Globus pallidus (tissue), 1 donor: ENCODE measurements around the gene ASGR2.
"Not testable (repeated sequence)": the region's sequence is repeated elsewhere in the genome, so short reads cannot be mapped to it uniquely, and the experiment has no call there.

ENCODE experiments used
- DNase-seq: peaks from one replicate; pipeline ENCODE4 v3.0.0-alpha.2; 2015; ENCODE audit warnings: low spot score

ASGR2 gene, protein sequence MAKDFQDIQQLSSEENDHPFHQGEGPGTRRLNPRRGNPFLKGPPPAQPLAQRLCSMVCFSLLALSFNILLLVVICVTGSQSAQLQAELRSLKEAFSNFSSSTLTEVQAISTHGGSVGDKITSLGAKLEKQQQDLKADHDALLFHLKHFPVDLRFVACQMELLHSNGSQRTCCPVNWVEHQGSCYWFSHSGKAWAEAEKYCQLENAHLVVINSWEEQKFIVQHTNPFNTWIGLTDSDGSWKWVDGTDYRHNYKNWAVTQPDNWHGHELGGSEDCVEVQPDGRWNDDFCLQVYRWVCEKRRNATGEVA

DNA sequence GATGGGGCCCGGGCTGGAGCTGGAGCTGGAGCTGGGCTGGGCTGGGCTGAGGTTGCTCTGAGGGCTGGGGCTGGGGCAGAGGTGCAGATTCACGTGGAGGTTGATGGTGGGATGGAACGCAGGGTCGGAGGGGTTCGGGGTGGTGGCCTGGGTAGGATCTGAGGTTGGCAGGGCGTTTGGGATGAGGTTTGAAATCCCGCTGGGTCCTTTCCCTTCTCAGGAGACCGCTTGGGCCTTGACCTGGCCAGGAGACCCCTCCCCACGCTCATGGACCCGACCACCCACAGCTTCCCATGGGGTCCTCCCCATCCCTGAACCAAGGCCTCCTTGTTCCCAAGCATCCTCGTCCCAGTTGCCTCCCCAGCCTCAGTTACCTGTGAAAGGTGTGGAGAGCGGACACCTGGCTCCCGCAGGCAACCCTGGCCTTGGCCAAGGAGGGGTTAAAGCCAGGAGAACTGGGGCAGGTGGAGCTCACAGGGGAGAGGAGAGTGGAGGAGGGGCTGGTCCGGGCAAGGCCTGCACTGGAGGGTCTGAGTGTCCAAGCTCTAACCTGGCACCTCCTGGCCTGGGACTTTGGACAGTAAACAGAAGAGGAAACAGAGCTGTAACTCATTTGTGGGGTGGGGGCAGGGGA lies at the start of gene ASGR2:
TSS of gene ASGR2 (minus strand) at position 582 of the 634 bp plus-strand sequence. CDS start 582 bp downstream, outside the sequence.
- DNase-seq = no peak

DNA sequence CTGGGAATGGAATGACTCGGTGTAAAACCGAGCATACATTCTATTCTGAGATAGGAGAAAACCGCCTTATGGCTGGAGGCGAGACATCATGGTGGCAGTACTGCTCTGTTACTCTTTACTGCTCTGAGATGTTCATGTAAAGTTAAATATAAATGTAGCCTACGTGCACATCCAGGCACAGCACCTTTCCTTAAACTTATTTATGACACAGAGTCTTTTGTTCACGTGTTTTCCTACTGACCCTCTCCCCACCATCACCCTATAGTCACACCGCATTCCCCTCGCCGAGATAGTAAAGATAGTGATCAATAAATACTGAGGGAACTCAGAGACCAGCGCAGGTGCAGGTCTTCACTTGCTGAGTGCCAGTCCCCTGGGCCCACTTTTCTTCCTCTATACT lies 44.9 kb upstream of the ASGR2 start:
- DNase-seq = not testable (repeated sequence)

DNA sequence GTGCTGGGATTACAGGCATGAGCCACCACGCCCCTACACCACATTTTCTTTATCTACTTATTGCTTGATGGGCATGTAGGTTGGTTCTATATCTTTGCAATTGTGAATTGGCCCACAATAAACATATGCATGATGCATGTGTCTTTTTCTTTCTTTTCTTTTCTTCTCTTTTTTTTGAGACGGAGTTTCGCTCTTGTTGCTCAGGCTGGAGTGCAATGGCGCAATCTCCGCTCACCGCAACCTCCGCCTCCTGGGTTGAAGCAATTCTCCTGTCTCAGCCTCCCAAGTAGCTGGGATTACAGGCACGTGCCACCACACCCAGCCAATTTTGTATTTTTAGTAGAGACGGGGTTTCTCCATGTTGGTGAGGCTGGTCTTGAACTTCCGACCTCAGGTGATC lies 43.8 kb upstream of the ASGR2 start:
- not testable (repeated sequence) for DNase-seq

DNA sequence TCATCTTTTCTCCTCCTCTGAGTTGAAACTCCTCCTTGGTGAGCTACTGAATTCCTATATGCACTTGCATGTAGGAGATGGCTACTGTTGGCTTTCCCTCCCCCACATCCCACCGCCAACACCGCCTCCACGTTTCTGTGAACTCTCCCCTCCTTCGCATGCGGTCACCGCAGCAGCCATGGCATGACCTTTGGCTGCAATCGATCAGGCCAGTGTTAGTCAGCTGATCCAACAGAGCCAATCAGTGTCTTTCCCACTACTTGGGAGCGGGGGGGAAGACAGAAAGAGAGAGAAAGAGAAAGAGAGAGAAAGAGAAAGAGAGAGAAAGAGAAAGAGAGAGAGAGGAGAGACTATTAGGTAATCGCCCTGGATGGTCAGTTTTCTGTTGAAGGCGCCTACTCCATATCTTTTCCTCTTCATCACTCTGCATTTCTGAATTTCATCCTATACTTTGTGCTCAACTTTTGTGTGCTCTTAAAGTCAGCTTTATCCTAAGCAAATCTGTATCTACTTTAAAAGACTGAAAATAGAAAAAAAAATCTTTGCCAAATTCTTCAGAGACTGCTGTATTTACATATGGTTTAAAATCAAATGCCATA lies 41.8 kb upstream of the ASGR2 start:
- DNase-seq = no peak

DNA sequence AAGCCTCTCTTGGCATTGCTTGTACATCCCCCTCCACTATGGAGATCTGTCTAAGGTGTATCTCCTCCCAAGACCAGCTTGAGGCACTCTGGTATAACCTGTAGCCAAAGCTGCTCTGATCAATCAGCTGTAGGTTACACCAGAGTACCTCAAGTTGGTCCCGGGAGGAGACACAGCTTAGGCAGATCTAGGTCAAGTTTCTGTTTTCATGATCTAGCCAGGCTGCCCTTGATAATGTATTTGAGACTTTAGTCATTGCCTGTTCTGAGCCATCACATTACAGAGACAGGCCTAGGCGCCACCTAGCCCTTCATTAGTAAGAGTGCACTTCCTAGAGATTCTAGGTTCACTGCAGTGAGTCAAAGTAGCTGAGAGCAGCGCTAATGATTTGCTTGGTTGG lies 33.1 kb upstream of the ASGR2 start:
- no peak for DNase-seq

DNA sequence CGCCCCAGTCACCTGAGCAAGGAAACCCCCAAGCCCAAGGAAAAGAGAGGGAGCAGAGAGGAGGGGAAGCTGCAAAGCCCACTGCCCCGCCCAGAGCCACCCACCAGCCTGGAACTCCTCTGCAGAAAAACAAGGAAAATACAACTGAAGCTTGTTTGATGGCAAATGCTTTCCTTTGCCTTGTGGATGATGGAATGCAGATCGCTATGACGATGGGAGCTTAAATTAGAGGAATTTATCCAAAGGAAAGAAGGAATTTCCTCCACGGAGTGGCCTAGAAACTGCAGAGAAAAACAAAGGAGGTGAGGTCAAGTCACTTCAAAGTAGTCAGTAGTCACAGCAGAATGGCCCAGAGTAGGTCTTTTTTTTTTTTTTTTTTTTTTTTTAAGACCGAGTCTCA lies 31.5 kb upstream of the ASGR2 start:
- no peak for DNase-seq

DNA sequence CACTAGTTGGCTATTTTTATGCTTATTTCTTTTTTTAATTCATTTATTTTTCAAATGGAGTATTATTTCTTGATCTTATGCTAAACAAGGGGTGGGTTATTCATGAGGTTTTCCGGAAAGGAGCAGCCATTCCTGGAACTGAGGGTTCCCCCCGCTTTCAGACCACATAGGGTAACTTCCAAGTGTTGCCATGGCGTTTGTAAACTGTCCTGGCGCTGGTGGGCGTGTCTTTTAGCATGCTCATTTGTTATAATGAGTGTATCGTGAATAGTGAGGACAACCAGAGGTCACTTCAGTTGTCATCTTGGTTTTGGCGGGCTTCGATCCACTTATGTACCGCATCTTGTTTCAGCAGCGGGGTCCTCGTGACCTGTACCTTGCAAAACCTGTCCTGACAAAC lies 29.6 kb upstream of the ASGR2 start:
- no peak for DNase-seq

DNA sequence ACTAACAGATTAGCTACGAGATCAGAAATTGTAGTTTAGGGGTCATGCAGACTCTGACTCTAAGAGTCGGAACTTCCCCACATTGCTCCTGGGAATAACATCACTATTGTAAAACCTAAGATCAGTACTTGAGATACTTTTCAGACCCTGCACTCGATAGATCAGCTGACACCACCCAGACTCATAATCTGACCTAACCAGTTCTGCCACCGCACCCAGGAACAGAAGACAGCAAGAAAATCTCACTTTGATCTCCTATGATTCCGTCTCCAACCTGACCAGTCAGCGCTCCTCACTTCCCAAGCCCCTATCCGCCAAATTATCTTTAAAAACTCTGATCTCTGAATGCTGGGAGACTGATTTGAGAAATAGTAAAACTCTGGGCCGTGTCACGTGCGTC lies 27.2 kb upstream of the ASGR2 start:
- no peak for DNase-seq

DNA sequence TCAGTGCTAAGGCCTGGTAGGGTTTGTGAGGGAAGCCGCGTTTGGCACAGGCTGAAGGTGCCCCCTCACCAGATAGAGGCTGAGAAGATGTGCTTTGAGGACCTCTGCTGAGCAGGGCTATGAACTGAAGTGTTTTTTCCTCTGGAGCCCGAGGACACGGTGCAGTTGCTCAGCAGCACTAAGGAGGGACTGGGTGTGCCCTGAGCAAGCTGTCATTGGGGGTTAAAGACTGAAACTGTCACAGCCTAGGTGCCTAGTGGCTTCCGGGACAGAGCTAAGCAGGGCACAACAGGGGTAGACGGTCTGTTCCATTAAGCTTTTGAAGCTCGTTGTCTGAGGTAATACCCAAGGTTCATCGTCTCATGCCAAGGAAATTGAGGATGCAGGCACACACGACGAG lies 24.8 kb upstream of the ASGR2 start:
- DNase-seq = no peak

DNA sequence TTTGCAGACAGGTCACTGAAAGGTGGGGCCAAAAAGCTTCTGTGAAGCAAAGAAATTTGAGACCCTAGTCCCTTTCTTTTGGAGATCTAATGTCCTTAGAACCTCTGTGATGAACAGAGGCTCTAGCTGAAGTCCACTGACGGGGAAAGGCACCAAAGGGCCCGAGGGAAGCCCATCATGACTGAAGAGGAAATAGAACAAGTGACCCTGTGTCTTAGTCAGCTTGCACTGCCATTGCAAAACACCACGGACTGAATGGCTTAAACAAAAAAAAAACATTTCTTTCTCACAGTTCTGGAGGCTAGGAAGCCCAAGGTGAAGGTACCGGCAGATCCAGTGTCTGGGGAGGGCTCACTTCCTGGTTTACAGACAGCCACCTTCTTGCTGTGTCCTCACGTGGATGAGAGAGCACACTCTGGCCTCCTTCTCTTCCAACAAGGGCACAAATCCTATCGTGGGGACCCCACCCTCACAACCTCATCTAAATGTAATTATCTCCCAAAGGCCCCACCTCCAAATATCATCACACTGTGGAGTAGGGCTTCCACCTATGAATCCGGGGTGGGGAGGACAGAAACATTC lies 24.3 kb upstream of the ASGR2 start:
- DNase-seq = no peak

DNA sequence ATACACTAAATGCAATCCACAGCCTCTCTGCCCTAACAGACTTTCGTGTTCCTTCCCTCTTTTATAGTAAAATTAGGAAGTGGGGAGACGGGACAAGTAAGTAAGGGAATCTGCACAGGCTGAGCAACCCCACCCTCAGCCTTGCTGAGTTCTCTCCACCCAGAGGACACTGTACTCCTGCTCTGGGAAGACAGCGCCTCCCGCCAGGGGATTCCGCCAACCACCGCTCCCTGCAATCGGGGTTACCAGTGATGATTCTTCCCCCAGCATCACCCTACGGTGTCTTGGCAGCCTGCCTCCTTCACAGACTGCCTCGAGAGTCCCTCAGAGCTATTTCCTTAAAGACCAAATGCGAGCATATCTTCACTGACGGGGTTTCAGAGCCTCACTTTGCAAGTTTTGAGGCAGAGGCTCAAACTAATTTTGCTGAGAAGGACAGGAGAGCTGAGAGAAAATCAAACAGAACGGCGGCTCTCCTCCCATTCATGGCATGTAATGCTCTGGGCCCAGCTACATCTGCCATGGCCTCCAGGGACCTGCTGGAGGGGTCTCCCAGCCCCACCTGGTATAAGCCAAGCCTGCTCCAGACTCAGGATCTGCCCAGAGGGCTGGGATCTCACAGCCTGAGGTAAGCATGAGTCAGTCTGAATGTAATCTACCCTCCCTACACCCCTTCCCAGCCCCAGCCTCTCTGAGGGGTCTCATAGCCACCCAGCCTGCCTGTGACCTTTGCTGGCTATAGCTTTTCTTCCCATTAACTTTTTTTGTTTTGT lies 22.7 kb upstream of the ASGR2 start:
- DNase-seq = no peak

DNA sequence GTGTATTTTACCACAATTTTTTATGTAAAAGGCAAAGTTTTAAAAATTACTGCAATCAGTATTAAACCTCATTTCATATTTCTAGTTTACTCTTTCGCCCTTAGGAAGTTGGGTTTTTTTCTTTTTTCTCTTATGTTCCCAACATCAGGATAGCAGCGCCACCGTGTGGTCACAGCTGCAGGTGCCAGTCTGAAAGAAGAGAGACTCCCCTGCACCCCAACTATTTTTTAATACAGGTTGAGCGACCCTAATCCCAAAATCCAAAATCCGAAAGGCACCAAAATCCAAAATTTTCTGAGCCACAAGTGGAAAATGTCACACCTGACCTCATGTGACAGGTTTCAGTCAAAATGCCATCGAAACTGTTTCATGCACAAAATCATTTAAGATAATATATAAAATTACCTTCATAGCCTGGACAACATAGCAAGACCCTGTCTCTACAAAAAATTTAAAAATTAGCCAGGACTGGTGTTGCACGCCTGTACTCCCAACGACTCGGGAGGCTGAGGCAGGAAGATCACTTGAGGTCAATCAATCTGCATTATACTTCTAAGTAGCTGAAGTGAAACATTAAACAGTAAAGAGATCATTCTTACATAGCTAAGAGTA lies 21.8 kb upstream of the ASGR2 start:
- DNase-seq = no peak

DNA sequence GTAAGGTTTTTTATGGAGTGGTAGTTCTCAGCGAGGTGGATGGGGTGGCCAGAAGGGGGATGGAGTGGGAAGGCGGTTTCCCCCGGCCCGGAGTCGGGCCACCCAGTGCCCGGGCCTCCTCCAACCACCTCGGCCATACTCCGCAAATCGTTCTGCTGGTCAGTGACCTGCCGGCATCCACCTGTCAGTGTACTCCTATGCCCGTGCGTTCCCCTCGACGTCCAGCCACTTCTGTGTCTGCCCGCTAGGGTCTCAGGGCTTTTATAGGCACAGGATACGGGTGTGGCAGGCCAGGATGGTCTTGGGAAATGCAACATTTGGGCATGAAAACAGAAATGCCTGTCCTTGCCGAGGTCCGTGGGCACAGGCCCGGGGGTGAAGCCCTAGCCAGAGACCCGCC lies 19.3 kb upstream of the ASGR2 start:
- DNase-seq = no peak

DNA sequence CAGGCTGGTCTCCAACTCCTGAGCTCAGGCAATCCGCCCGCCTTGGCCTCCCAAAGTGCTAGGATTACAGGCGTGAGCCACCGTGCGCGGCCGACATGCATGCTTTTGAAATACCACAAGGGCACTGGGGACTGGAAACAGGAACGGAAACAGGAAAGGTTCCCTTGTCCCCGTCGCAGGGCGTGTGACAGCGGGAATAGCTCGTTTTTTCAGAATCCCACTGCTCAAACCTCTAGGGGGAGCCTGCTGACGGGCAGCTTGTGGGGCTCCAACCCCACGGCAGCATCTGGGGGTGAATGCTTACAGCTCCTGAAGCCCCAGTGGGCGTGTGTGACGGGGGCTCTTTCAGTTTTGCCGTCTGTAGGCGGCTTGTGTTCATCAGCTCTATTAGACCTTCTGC lies 18.8 kb upstream of the ASGR2 start:
- no peak for DNase-seq

DNA sequence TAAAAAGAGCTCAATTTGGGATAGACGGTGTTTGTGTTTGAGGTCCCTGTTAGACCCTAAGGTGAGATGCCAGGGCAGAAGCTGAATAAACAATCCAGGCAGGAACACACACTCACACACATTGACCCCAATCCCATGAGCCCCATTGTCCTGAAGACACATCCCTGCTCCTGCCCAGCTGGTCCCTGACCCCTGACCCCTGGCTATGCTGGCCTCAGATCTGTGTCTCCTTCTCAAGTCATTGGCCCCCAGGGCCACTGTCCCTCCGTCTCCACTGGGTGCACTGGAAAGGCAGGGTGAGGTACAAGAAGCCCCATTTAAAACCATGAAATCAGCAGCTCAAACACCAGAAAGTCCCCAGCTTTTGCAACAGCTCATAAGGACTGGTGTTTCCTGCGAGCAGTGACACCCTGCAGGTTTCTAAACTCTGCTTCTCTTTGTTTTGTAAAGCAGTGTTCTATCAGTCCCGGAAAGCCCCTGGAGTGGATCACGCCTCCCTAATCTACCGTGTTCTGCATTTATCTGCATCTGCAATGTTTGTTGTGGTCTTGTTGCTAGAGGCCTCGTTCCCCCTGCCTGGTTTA lies 18.0 kb upstream of the ASGR2 start:
- no peak for DNase-seq

DNA sequence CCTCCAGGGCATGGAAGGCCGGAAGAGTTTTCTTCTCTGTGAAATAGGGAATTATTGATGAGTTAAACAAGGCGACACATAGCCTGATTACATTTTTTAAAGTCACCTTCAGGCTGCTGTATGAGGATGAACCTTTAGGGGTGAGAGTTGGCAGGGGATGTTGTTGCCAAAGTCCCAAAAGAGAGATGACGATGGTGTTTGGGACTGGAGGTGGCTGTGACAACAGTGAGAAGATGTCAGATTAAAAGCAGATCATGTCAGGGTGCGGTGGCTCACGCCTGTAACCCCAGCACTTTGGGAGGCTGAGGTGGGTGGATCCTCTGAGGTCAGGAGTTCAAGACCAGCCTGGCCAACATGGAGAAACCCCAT lies 16.8 kb upstream of the ASGR2 start:
- no peak for DNase-seq

DNA sequence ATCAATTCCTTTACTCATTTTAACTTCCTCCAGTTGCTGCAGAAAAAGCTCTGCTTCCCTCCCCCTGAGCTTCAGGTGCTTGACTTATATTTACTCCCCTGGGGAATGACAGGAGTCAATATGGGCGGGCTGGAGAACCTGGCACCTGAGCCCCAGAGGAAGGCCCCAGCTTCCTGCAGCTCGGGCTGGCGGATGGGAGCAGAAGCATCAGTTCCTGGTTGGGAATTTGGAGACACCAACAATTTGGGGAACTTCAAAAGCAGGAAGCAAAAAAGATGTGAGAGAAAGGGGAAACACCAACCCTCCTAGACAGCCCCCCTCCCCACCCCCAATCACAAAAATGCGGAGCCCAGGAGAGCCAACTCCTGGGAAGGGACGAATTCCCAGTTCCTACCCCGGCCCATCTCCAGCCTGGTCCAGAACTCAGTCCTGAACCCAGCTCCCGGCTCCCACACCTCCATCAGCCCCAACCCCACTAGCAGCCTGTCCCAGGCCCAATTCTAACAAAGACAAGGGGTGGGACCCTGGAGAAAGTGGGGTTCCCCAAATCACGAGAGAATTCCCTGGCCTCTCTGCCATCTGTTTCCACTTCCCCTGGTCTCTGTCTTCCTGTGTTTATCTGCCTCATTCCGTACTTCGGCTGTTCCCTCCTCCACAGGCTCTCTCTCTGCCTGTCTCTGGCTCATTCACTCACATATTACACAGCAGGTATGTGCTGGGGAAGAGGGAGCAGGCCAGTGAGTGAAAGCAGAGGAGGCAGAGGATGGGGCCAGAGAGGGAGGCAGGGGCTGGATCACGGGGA lies 16.2 kb upstream of the ASGR2 start:
- no peak for DNase-seq

DNA sequence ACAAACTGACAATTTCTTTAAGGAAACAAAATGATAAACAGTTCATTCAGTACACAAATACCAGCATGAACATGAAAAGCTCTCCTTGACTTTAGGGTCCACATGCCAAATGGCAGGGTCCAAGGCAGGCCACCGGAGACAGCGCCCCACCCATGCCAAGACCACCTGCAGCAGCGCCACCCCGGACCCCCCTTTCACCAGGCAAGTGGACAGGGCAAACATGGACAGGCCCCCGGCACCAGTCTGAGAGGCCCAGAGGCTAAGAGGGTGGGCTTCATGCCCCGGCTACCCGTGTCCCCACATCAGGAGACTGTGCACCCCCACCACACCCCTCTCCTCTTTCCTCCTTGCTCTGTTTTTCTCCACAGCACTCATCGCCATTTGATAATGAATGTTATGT lies 14.7 kb upstream of the ASGR2 start:
- no peak for DNase-seq

DNA sequence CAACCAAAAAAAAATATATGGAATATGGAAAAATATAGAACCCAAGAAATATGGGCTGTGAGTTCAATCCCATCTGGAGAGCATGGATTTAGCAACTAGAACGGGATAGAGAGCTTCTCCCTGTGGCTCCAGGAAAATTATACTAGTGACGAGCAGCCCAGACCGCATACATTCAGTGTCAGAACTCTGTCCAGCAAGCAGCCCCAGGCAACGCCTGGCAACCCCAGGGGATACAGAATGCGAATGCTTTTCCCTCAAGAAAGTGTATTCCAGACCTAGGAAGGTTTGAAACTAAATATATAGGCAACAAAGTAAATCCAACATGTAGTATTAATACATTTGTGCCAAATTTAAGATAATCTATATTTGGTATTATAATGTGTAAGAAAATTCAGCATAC lies 13.5 kb upstream of the ASGR2 start:
- no peak for DNase-seq

DNA sequence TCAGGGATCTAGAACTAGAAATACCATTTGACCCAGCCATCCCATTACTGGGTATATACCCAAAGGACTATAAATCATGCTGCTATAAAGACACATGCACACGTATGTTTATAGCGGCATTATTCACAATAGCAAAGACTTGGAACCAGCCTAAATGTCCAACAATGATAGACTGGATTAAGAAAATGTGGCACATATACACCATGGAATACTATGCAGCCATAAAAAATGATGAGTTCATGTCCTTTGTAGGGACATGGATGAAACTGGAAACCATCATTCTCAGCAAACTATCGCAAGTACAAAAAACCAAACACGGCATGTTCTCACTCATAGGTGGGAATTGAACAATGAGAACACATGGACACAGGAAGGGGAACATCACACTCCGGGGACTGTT lies 12.9 kb upstream of the ASGR2 start:
- not testable (repeated sequence) for DNase-seq

DNA sequence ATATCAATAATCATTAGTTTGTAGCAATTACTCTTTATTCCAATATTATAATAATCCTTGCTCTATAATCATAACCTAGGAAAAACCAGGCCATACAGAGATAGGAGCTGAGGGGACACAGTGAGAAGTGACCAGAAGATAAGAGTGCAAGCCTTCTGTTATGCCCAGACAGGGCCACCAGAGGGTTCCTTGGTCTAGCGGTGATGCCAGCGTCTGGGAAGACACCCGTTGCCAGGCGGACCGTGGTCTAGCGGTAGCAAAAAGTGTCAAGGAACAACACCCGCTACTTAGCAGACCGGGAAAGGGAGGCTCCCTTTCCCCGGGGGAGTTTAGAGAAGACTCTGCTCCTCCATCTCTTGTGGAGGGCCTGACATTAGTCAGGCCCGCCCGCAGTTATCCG lies 11.8 kb upstream of the ASGR2 start:
- DNase-seq = not testable (repeated sequence)
